HG03439 (cell line): Measurements from ENCODE around the gene VN1R5.
"Not testable (repeated sequence)": the region's sequence is repeated elsewhere in the genome, so short reads cannot be mapped to it uniquely, and the experiment has no call there.

Source experiments
- ATAC-seq: cut with Tn5 transposase; IDR thresholded peaks from one replicate; pipeline ENCODE4 v1.9.1; 2021; ENCODE audit warnings: mild to moderate bottlenecking, moderate library complexity; ENCODE audit not compliant: unreplicated experiment

VN1R5 gene

GRCh38 chr1:247255772-247256171 is at the start of gene VN1R5:
TSS of gene VN1R5 (plus strand) at chr1:247256072.
- not testable (repeated sequence) for ATAC-seq

GRCh38 chr1:247209396-247209795 is 46.5 kb upstream of the VN1R5 start:
- no peak for ATAC-seq

GRCh38 chr1:247210062-247210375 is 45.9 kb upstream of the VN1R5 start:
- peak; percentile 1 for ATAC-seq

GRCh38 chr1:247210376-247211117 is 45.3 kb upstream of the VN1R5 start:
- peak; percentile 89 for ATAC-seq

GRCh38 chr1:247211339-247211738 is 44.5 kb upstream of the VN1R5 start:
- ATAC-seq = no peak

GRCh38 chr1:247212012-247212411 is 43.9 kb upstream of the VN1R5 start:
- peak; percentile 63 for ATAC-seq

GRCh38 chr1:247212627-247213617 is 43.0 kb upstream of the VN1R5 start:
- no peak for ATAC-seq

- ATAC-seq = no peak
Measured at GRCh38 chr1:247216261-247216660, 39.6 kb upstream of the VN1R5 start.

- no peak for ATAC-seq
Measured at GRCh38 chr1:247218121-247218651, 37.7 kb upstream of the VN1R5 start.

- ATAC-seq = not testable (repeated sequence)
Measured at GRCh38 chr1:247220280-247220679, 35.6 kb upstream of the VN1R5 start.

GRCh38 chr1:247222840-247223239 is 33.0 kb upstream of the VN1R5 start:
- no peak for ATAC-seq

GRCh38 chr1:247224822-247225221 is 31.1 kb upstream of the VN1R5 start:
- no peak for ATAC-seq

- ATAC-seq = no peak
Measured at GRCh38 chr1:247228133-247228532, 27.7 kb upstream of the VN1R5 start.

- no peak for ATAC-seq
Measured at GRCh38 chr1:247241691-247242090, 14.2 kb upstream of the VN1R5 start.

GRCh38 chr1:247243524-247244137 is 12.2 kb upstream of the VN1R5 start:
- no peak for ATAC-seq

- ATAC-seq = no peak
Measured at GRCh38 chr1:247246325-247247115, 9.4 kb upstream of the VN1R5 start.

- no peak for ATAC-seq
Measured at GRCh38 chr1:247247568-247247967, 8.3 kb upstream of the VN1R5 start.

- no peak for ATAC-seq
Measured at GRCh38 chr1:247266053-247266452, 10.2 kb downstream of the VN1R5 start.

GRCh38 chr1:247268390-247269045 is 12.6 kb downstream of the VN1R5 start:
- ATAC-seq = no peak

- ATAC-seq = no peak
Measured at GRCh38 chr1:247269133-247269532, 13.3 kb downstream of the VN1R5 start.
